GM19463 (cell line): ENCODE data around the gene WNT3A.

Experiments
- ATAC-seq: cut with Tn5 transposase; IDR thresholded peaks from one replicate; pipeline ENCODE4 v1.9.1; 2021; ENCODE audit warnings: mild to moderate bottlenecking, moderate library complexity; ENCODE audit not compliant: unreplicated experiment

The WNT3A gene

GRCh38 chr1:228047183-228047466 lies 40.3 kb downstream of the WNT3A start:
- no peak for ATAC-seq

GRCh38 chr1:228048120-228048519 lies 41.3 kb downstream of the WNT3A start:
- ATAC-seq, result no peak

- no peak for ATAC-seq
Observed at GRCh38 chr1:228048659-228049298, 42.0 kb downstream of the WNT3A start.

- no peak for ATAC-seq
Observed at GRCh38 chr1:228050571-228051231, 43.9 kb downstream of the WNT3A start.

GRCh38 chr1:228058172-228058948 lies 51.6 kb downstream of the WNT3A start:
- no peak for ATAC-seq

- ATAC-seq, result no peak
Observed at GRCh38 chr1:228058949-228059633, 52.3 kb downstream of the WNT3A start.

GRCh38 chr1:228059634-228060457 lies 53.0 kb downstream of the WNT3A start:
- no peak for ATAC-seq

- no peak for ATAC-seq
Observed at GRCh38 chr1:228060458-228061190, 53.8 kb downstream of the WNT3A start.

GRCh38 chr1:228061411-228062084 lies 54.8 kb downstream of the WNT3A start:
- ATAC-seq, result no peak

GRCh38 chr1:228062085-228062791 lies 55.4 kb downstream of the WNT3A start:
- no peak for ATAC-seq

- ATAC-seq, result no peak
Observed at GRCh38 chr1:228062812-228063211, 56.0 kb downstream of the WNT3A start.

- no peak for ATAC-seq
Observed at GRCh38 chr1:228063251-228064191, 56.7 kb downstream of the WNT3A start.

GRCh38 chr1:228064296-228064695 lies 57.5 kb downstream of the WNT3A start:
- no peak for ATAC-seq

GRCh38 chr1:228064741-228065542 lies 58.1 kb downstream of the WNT3A start:
- no peak for ATAC-seq

- no peak for ATAC-seq
Observed at GRCh38 chr1:228065543-228066347, 58.9 kb downstream of the WNT3A start.

GRCh38 chr1:228066416-228066815 lies 59.6 kb downstream of the WNT3A start:
- ATAC-seq, result no peak
